SH-SY5Y (cell line): ENCODE data around the gene IRF7.

ENCODE experiments used
- GATA2 ChIP-seq: IDR thresholded peaks from 2 replicates; pipeline ENCODE4 v1.6.1; 2011; ENCODE audit warnings: mild to moderate bottlenecking, low read depth, low read length
- GATA3 ChIP-seq: IDR thresholded peaks from 2 replicates; pipeline ENCODE4 v1.6.1; 2011; ENCODE audit warnings: low read depth, mild to moderate bottlenecking, low read length, moderate library complexity

DNA sequence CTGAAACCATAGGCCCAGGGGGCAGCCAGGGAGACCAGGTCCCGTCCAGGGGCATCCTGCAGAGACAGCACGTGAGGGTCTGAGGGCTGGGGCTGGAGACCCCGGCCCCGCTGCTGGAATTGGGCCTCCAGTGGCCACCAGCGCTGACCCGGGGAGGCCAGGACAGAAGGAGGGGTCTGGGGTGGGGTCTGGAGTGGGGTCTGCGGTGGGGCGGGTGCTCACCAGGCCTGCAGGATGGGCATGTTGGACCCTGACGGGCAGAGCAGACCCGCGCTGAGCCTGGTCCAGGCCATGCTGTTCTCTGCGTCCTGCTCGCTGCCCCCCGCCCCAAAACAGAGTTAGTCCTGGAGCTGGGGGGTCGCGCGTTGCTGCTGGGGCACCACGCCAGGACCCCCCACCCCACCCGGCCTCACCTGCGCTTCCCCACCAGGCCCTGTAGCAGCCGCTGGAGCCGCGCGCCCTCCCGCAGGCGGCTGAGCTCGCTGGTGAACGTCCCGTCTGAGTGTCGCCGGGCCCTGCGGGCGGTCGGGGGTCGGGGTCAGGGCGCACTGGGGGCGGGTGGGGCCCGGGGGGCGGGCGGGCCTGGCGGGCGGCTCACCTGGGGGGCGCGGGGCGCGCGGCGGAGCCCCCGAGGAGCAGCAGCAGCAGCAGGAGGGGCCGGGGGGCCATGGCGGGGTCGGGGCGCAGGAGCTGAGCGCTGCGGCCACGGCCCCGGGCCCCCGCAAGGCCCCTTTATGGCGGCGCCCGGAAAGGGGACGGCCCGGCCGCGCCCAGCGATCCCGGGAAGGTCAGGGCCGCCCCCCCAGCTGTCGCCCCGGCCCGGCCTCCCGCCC is 10.9 kb upstream of the IRF7 start, which contains the start of gene SCT:
- TF ChIP-seq GATA3 = no peak
- no peak for TF ChIP-seq GATA2
